Mononuclear cell (primary cell): ENCODE data around the gene ASB4. TPM values are rescaled to one million over a fixed set of nuclear protein-coding genes. Genes with fewer than 3 reads are reported as not detected.

Experiments
- H3K27me3 ChIP-seq: 2 replicates; pipeline ENCODE4 v1.6.0; 2011; ENCODE audit warnings: low read length, control low read depth; ENCODE audit not compliant: insufficient read depth
- H3K4me1 ChIP-seq: 2 replicates; pipeline ENCODE4 v1.5.1; 2011; ENCODE audit warnings: mild to moderate bottlenecking, low read length, control low read depth; ENCODE audit not compliant: insufficient read depth
- H3K4me3 ChIP-seq: 2 replicates; pipeline ENCODE4 v1.5.1; 2011; ENCODE audit warnings: mild to moderate bottlenecking, low read length, moderate library complexity
- H3K9me3 ChIP-seq: 2 replicates; pipeline ENCODE4 v1.5.1; 2011; ENCODE audit warnings: low read depth, mild to moderate bottlenecking, control low read depth, low read length
- total RNA-seq: library from RNA; depleted of rRNA; stranded (reverse); fragments of >200 nt; gene quantifications from one replicate; pipeline ENCODE4 v1.2.3, GENCODE V29; 2012

ASB4 gene
- total RNA-seq, 1 donor = 0.10 TPM

DNA sequence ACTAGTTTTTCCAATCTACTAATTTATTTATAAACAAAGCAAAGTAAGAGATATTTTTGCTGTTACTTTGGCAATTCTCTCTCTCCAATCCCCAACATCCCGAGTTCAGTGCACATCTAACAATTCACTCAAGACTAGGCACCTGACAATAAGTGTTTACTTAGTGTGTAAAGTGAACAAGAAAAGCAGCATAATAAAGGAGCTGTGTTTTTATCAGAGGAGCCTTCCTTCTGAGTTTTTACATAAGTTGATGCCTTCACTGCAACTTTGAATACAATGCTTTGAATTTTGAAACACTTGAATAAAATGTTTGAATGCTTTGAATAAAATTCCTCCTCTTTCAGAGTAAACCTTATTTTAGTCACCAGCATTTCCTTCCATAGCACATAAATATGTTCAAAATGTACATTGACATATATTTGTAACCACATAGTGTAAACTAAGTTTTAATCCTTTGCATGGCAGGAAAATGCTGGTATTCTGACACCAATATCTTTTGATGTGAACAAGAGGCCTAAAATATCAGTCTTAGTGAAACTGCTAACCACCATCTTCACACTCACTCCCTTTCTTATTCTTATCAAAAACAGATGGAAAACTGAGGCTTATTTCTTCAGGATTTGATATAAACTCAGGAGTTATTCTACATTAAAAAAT lies 99.2 kb downstream of the ASB4 start:
- Histone ChIP-seq H3K4me3 (no peak overlapping the region), H3K4me1 (peaks cover 7% of the 10 kb centered on the region), H3K27me3 (no peaks in the 10 kb centered on the region), H3K9me3 (no peaks in the 10 kb centered on the region)

DNA sequence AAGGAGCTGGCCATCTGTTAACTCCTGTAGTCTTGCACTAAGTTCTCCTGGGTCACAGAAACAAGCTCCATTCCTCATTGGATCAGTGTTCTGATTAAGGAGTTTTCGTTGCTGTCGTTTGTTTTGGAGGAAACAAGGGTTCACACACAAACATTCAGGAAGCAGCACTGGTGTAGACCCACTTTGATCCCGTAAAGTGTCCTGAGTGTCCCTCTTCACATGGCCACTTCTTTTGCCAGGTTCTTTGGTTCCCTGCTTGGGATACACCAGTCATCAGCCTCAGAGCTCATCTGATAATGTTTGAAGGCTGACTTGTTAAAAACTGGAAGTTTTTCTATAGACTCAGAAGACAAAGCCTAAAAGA lies 99.7 kb downstream of the ASB4 start:
- H3K4me1 ChIP-seq = peaks cover 7% of the 10 kb centered on the region
- no peaks in the 10 kb centered on the region for H3K9me3 ChIP-seq
- no peak overlapping the region for H3K4me3 ChIP-seq
- no peaks in the 10 kb centered on the region for H3K27me3 ChIP-seq

DNA sequence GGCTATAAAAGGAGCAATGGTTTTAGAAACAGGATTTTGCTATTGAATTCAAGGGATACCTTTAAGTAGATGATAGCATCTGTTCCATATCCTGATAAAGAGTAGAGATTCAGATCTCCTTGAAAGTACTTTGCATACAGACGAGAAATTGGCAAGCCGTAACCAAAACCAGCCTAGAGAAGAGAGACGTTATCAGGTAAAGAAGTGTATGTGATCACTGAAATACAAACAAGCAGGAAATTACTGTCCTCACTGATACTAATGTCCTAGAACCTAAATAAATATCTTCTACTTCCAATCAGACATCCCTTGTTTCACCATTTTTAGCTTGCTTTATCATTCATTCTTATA lies 101.2 kb downstream of the ASB4 start:
- H3K9me3 ChIP-seq = no peaks in the 10 kb centered on the region
- no peaks in the 10 kb centered on the region for H3K27me3 ChIP-seq

DNA sequence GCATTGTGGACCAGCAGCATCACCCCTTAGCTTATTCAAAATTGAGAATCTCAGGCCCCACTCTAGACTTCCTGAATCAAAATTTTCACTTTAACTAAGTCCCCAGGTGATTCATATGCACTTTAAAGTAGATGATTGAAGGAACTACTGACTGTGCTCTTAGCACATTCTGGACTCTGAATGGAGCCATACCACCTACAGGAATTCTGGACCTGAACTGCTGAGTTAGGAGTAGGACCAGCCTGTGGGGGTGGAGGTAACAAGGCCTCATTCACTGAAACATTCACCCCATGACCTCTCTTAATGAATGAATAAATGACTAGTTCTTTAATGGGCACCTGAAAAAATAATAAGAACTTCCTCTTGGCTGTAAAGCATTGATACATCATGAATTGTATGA lies 103.3 kb downstream of the ASB4 start:
- H3K27me3 ChIP-seq = no peaks in the 10 kb centered on the region
- no peaks in the 10 kb centered on the region for H3K9me3 ChIP-seq
- H3K4me1 ChIP-seq = peaks cover 13% of the 10 kb centered on the region
- no peak overlapping the region for H3K4me3 ChIP-seq

More for the DNA sequence above, 101.2 kb downstream of the ASB4 start:
- peaks cover 12% of the 10 kb centered on the region for H3K4me1 ChIP-seq
- H3K4me3 ChIP-seq = no peak overlapping the region

DNA sequence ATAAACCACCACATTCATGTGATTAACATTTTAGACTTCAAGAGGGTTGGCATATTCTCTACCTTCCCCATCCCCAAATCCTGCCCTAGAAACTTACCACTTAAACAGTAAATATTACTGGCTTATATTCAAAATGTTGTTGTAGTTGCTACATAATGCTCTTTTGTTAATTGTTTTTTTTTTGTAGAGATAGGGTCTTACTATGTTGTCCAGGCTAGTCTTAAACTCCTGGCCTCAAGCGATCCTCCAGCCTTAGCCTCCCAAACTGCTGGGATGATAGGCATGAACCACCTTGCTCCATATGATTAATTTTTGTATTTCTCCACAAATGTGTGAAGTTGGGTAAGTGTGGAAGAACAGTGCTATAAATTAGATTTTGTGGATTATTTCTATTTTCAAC lies 104.0 kb downstream of the ASB4 start:
- H3K4me3 ChIP-seq = no peak overlapping the region
- no peaks in the 10 kb centered on the region for H3K9me3 ChIP-seq
- H3K4me1 ChIP-seq = peaks cover 18% of the 10 kb centered on the region
- no peaks in the 10 kb centered on the region for H3K27me3 ChIP-seq

Other genes starting within 250 kb of the ASB4 start
- not detected for gene PON1, start 161.4 kb upstream of the ASB4 start, total RNA-seq
- not detected for gene PON3, start 89.6 kb upstream of the ASB4 start, total RNA-seq
- 7.6 TPM for gene PON2, start 50.9 kb upstream of the ASB4 start, total RNA-seq
- gene PDK4, start 110.6 kb downstream of the ASB4 start, total RNA-seq = 1.2 TPM